Mesenchymal stem cell (in vitro differentiated cells and primary cell): ENCODE measurements around the gene NDST1.

Experiments used
- DNase-seq: peaks from one replicate; pipeline ENCODE4 v3.0.0-alpha.2; 2013
- H2AFZ ChIP-seq: one replicate; pipeline ENCODE4 v1.6.1; 2013; ENCODE audit warnings: low read depth, mild to moderate bottlenecking, control low read depth, inconsistent platforms, low read length, moderate library complexity
- H2AK5ac ChIP-seq: 2 replicates; pipeline ENCODE4 v1.6.1; 2013; ENCODE audit warnings: low read length, moderate library complexity, mild to moderate bottlenecking, inconsistent platforms; ENCODE audit not compliant: severe bottlenecking
- H2BK120ac ChIP-seq: one replicate; pipeline ENCODE4 v1.6.1; 2013; ENCODE audit warnings: low read depth, mild to moderate bottlenecking, inconsistent platforms, low read length, moderate library complexity
- H2BK12ac ChIP-seq, 2 experiments: one replicate each; pipeline ENCODE4 v1.6.1; 2013; ENCODE audit warnings: inconsistent platforms in 2 of 2, low read length in 2 of 2, mild to moderate bottlenecking in 2 of 2, moderate library complexity in 2 of 2, control low read depth in 1 of 2
- H2BK15ac ChIP-seq: one replicate; pipeline ENCODE4 v1.6.1; 2013; ENCODE audit warnings: mild to moderate bottlenecking, low read depth, inconsistent platforms; ENCODE audit not compliant: poor library complexity, severe bottlenecking
- H2BK5ac ChIP-seq: 2 replicates; pipeline ENCODE4 v1.6.1; 2013; ENCODE audit warnings: low read depth, mild to moderate bottlenecking, low read length, control low read depth, inconsistent platforms; ENCODE audit not compliant: poor library complexity, severe bottlenecking
- H3K14ac ChIP-seq, 2 experiments: one replicate each; pipeline ENCODE4 v1.6.1; 2013; ENCODE audit warnings: inconsistent platforms in 2 of 2, low read length in 2 of 2, control low read depth in 1 of 2, mild to moderate bottlenecking in 1 of 2, moderate library complexity in 1 of 2
- H3K18ac ChIP-seq, 2 experiments: one replicate each; pipeline ENCODE4 v1.6.1; 2013; ENCODE audit warnings: inconsistent platforms in 2 of 2, low read length in 2 of 2, control low read depth in 1 of 2, low read depth in 1 of 2, mild to moderate bottlenecking in 1 of 2
- H3K23ac ChIP-seq, 2 experiments: one replicate each; pipeline ENCODE4 v1.6.1; 2013; ENCODE audit warnings: inconsistent platforms in 2 of 2, low read length in 2 of 2, mild to moderate bottlenecking in 2 of 2, moderate library complexity in 2 of 2, control low read depth in 1 of 2
- H3K27ac ChIP-seq: 2 replicates; pipeline ENCODE4 v1.5.1; 2013; ENCODE audit warnings: mild to moderate bottlenecking, moderate library complexity, low read length, control low read depth, inconsistent platforms; ENCODE audit not compliant: poor library complexity, severe bottlenecking
- H3K27me3 ChIP-seq, 2 experiments: 2 replicates each; pipeline versions ENCODE4 v1.6.1 to v1.7.0; 2013; ENCODE audit warnings: low read length in 2 of 2, mild to moderate bottlenecking in 2 of 2, moderate library complexity in 2 of 2, control low read depth in 1 of 2, inconsistent platforms in 1 of 2; ENCODE audit not compliant: control insufficient read depth in 1 of 2, insufficient read depth in 1 of 2
- H3K36me3 ChIP-seq, 2 experiments: 2 replicates each; pipeline versions ENCODE4 v1.6.1 to v1.7.0; 2013; ENCODE audit warnings: low read length in 2 of 2, control low read depth in 1 of 2, inconsistent platforms in 1 of 2, low read depth in 1 of 2, mild to moderate bottlenecking in 1 of 2; ENCODE audit not compliant: insufficient read depth in 2 of 2, control insufficient read depth in 1 of 2
- H3K4ac ChIP-seq, 2 experiments: one replicate each; pipeline ENCODE4 v1.6.1; 2013; ENCODE audit warnings: inconsistent platforms in 2 of 2, low read length in 2 of 2, mild to moderate bottlenecking in 2 of 2, moderate library complexity in 2 of 2, control low read depth in 1 of 2, low read depth in 1 of 2
- H3K4me1 ChIP-seq: 2 replicates; pipeline ENCODE4 v1.6.1; 2013; ENCODE audit warnings: low read depth, low read length, control low read depth; ENCODE audit not compliant: control insufficient read depth, insufficient read depth
- H3K4me2 ChIP-seq: 2 replicates; pipeline ENCODE4 v1.6.1; 2013; ENCODE audit warnings: low read length, mild to moderate bottlenecking, inconsistent platforms; ENCODE audit not compliant: poor library complexity, severe bottlenecking
- H3K4me3 ChIP-seq, 2 experiments: 2 replicates each; pipeline versions ENCODE4 v1.5.1 to v1.7.0; 2013; ENCODE audit warnings: low read length in 2 of 2, mild to moderate bottlenecking in 2 of 2, control low read depth in 1 of 2, low read depth in 1 of 2; ENCODE audit not compliant: insufficient read depth in 1 of 2
- H3K79me1 ChIP-seq: replicated peaks from 2 replicates; pipeline ENCODE4 v1.6.1; 2013; ENCODE audit warnings: mild to moderate bottlenecking, control low read depth, low read length, inconsistent platforms; ENCODE audit not compliant: poor library complexity, severe bottlenecking
- H3K9ac ChIP-seq: 2 replicates; pipeline ENCODE4 v1.7.0; 2013; ENCODE audit warnings: mild to moderate bottlenecking, low read length, moderate library complexity
- H3K9me3 ChIP-seq: 2 replicates; pipeline ENCODE4 v1.7.0; 2013; ENCODE audit warnings: mild to moderate bottlenecking, low read length; ENCODE audit not compliant: control insufficient read depth
- H4K8ac ChIP-seq: one replicate; pipeline ENCODE4 v1.6.1; 2013; ENCODE audit warnings: inconsistent platforms, mild to moderate bottlenecking, low read length, moderate library complexity
- H4K91ac ChIP-seq: one replicate; pipeline ENCODE4 v1.6.1; 2013; ENCODE audit warnings: mild to moderate bottlenecking, low read length, inconsistent platforms
- whole genome bisulfite sequencing: methylation state at CpG from one replicate; pipeline ENCODE4 v1.1.7; 2013; ENCODE audit warnings: mixed read lengths; 5-methylcytosine and 5-hydroxymethylcytosine counted together

The NDST1 gene

GRCh38 chr5:150510460-150511263, 2.7 kb downstream of the NDST1 start:
- Histone ChIP-seq H2BK5ac (no peak overlapping the region), H3K4me1 (peaks cover 64% of the 10 kb centered on the region), H3K27me3 (no peaks in the 10 kb centered on the region), H2BK15ac (no peak overlapping the region), H2BK120ac (no peak overlapping the region), H3K4ac (no peak overlapping the region), H3K14ac (no peak overlapping the region), H3K79me1 (no peaks in the 10 kb centered on the region), H3K23ac (no peak overlapping the region), H3K9ac (peak overlapping the region; percentile 69), H2AK5ac (peak overlapping the region; percentile 53), H3K36me3 (peaks cover 6 to 44% of the 10 kb centered on the region in 2 experiments), H3K4me2 (no peak overlapping the region), H3K4me3 (no peak overlapping the region), H3K27ac (peak overlapping the region; percentile 55), H3K9me3 (no peaks in the 10 kb centered on the region), H2BK12ac (peak overlapping the region in 1 of 2 experiments; percentile 56), H3K18ac (no peak overlapping the region), H4K91ac (no peak overlapping the region), H4K8ac (peak overlapping the region; percentile 15), H2AFZ (no peak overlapping the region)
- 75% methylated on average over 11 of the region's 12 CpGs for WGBS
- no peak for DNase-seq

- peak overlapping the region in 1 of 2 experiments; percentile 70 for H3K18ac ChIP-seq
- peak overlapping the region; percentile 1 for H2BK5ac ChIP-seq
- H4K8ac ChIP-seq: no peak overlapping the region
- H2BK120ac ChIP-seq: peak overlapping the region; percentile 55
- H4K91ac ChIP-seq: peak overlapping the region; percentile 2
- peaks cover 68% of the 10 kb centered on the region for H3K4me1 ChIP-seq
- no peaks in the 10 kb centered on the region for H3K9me3 ChIP-seq
- peak overlapping the region; percentile 33 for H2AK5ac ChIP-seq
- peak overlapping the region; percentile 69 for H3K9ac ChIP-seq
- peak overlapping the region in 1 of 2 experiments; percentile 37 for H3K14ac ChIP-seq
- H3K4ac ChIP-seq: no peak overlapping the region
- no peak overlapping the region for H2BK15ac ChIP-seq
- peak overlapping the region; percentile 55 for H3K27ac ChIP-seq
- 19% methylated on average over 7 of the region's 7 CpGs for WGBS
- H3K27me3 ChIP-seq: no peaks in the 10 kb centered on the region
- peaks cover 0 to 33% of the 10 kb centered on the region in 2 experiments for H3K36me3 ChIP-seq
- DNase-seq: peak; percentile 63
- H3K79me1 ChIP-seq: no peaks in the 10 kb centered on the region
- no peak overlapping the region for H2AFZ ChIP-seq
- H3K23ac ChIP-seq: no peak overlapping the region
- H2BK12ac ChIP-seq: peak overlapping the region in 1 of 2 experiments; percentile 27
- peak overlapping the region in 1 of 2 experiments; percentile 38 for H3K4me3 ChIP-seq
- no peak overlapping the region for H3K4me2 ChIP-seq
These were observed 3.8 kb downstream of the NDST1 start for GRCh38 chr5:150511578-150512367.

- no peaks in the 10 kb centered on the region for H3K79me1 ChIP-seq
- H3K4me1 ChIP-seq: peaks cover 67% of the 10 kb centered on the region
- H2BK120ac ChIP-seq: no peak overlapping the region
- no peaks in the 10 kb centered on the region for H3K9me3 ChIP-seq
- WGBS: 90% methylated on average over 6 of the region's 6 CpGs
- H3K18ac ChIP-seq: peak overlapping the region in 1 of 2 experiments; percentile 6
- H3K4ac ChIP-seq: no peak overlapping the region
- H3K23ac ChIP-seq: no peak overlapping the region
- H3K27me3 ChIP-seq: no peaks in the 10 kb centered on the region
- no peak overlapping the region for H2BK12ac ChIP-seq
- H3K36me3 ChIP-seq: peaks cover 0 to 29% of the 10 kb centered on the region in 2 experiments
- no peak overlapping the region for H4K91ac ChIP-seq
- peak overlapping the region; percentile 34 for H3K27ac ChIP-seq
- peak overlapping the region; percentile 46 for H3K9ac ChIP-seq
- H3K4me3 ChIP-seq: peak overlapping the region in 1 of 2 experiments; percentile 38
- peak overlapping the region; percentile 18 for H2AK5ac ChIP-seq
- H2BK5ac ChIP-seq: no peak overlapping the region
- H3K4me2 ChIP-seq: no peak overlapping the region
- H4K8ac ChIP-seq: no peak overlapping the region
- no peak overlapping the region for H3K14ac ChIP-seq
- no peak for DNase-seq
- H2AFZ ChIP-seq: no peak overlapping the region
- H2BK15ac ChIP-seq: no peak overlapping the region
These were observed 4.4 kb downstream of the NDST1 start for GRCh38 chr5:150512368-150512747.
